HepG2 (cell line): ENCODE measurements around the gene RAD54L. TPM values are rescaled to one million over a fixed set of nuclear protein-coding genes. Genes with fewer than 3 reads are reported as not detected.

Experiments used
- ATAC-seq: fragments of 200-7000 bp; cut with Tn5 transposase; 3 replicates; pipeline ENCODE4 v1.9.1; 2020; ENCODE audit warnings: mild to moderate bottlenecking, moderate library complexity
- BruUV-seq: library from RNA; stranded (reverse); fragments of 400-500 nt; replicated peaks from 2 replicates; lab custom pipeline; 2021; lab: Mats Ljungman, UMichigan
- CTCF ChIA-PET: fragments of 300-600 bp; formaldehyde crosslinking; extraction: SDS; loops from one replicate; lab custom pipeline; 2021; ENCODE audit warnings: low total read pairs, inconsistent platforms, low intra/inter-chr PET ratio; lab: Yijun Ruan, JAX
- POLR2A ChIA-PET: fragments of 350-600 bp; sonication (Branson Sonifier 250); formaldehyde crosslinking; loops from one replicate; lab custom pipeline; 2020; ENCODE audit warnings: antibody characterized with exemption, inconsistent platforms; lab: Yijun Ruan, JAX
- DNase-seq: peaks from one replicate; pipeline ENCODE4 v3.0.0-alpha.2; 2015; ENCODE audit warnings: low spot score
- FAIRE-seq: peaks from 3 replicates; lab custom pipeline; 2011; peaks lifted over from hg19 to GRCh38; lab: Jason Lieb, UNC
- H2AFZ ChIP-seq: one replicate; pipeline ENCODE4 v1.6.1; 2011; ENCODE audit warnings: low read length, inconsistent platforms
- H3K27ac ChIP-seq: fragments of 300-600 bp; 3 replicates; pipeline ENCODE4 v1.8.0; 2011; ENCODE audit warnings: mixed run types, mild to moderate bottlenecking, mixed read lengths, low read length, inconsistent platforms; ENCODE audit not compliant: insufficient read depth; ENCODE audit errors: extremely low read length
- H3K27me3 ChIP-seq, 2 experiments: fragments of 200-600 bp in 1 of 2; 2 replicates in 1 of 2; 3 replicates in 1 of 2; pipeline versions ENCODE4 v1.6.0 to v1.8.0; 2011; ENCODE audit warnings: low read length in 2 of 2, mild to moderate bottlenecking in 2 of 2, moderate library complexity in 2 of 2, inconsistent platforms in 1 of 2; ENCODE audit not compliant: insufficient read depth in 2 of 2, control insufficient read depth in 1 of 2
- H3K36me3 ChIP-seq, 2 experiments: fragments of 200-600 bp in 1 of 2; replicated peaks in 1 of 2; 2 replicates in 1 of 2; 3 replicates in 1 of 2; pipeline versions ENCODE4 v1.5.1 to v1.8.0; 2011; ENCODE audit warnings: low read length in 2 of 2, inconsistent platforms in 1 of 2; ENCODE audit not compliant: insufficient read depth in 2 of 2, control insufficient read depth in 1 of 2
- H3K4me1 ChIP-seq: 2 replicates; pipeline ENCODE4 v1.5.1; 2012; ENCODE audit warnings: low read length, inconsistent platforms; ENCODE audit not compliant: insufficient read depth
- H3K4me2 ChIP-seq: 2 replicates; pipeline ENCODE4 v1.6.0; 2011; ENCODE audit warnings: low read depth, low read length, inconsistent platforms
- H3K4me3 ChIP-seq, 3 experiments: fragments of 200-600 bp in 1 of 3; sonication (generic), shearing (Covaris generic) in 1 of 3; replicated peaks in 1 of 3; 2 replicates each; pipeline ENCODE4 v1.5.1; 2011 to 2016; ENCODE audit warnings: low read length in 3 of 3, inconsistent platforms in 2 of 3, low read depth in 2 of 3, mild to moderate bottlenecking in 2 of 3, control low read depth in 1 of 3, mixed read lengths in 1 of 3; ENCODE audit not compliant: insufficient read depth in 1 of 3
- H3K79me2 ChIP-seq: one replicate; pipeline ENCODE4 v1.6.1; 2011; ENCODE audit warnings: low read length, inconsistent platforms; ENCODE audit not compliant: insufficient read depth
- H3K9ac ChIP-seq: 2 replicates; pipeline ENCODE4 v1.6.0; 2011; ENCODE audit warnings: mild to moderate bottlenecking, low read depth, low read length, inconsistent platforms; ENCODE audit not compliant: insufficient read depth
- H3K9me3 ChIP-seq: 2 replicates; pipeline ENCODE4 v1.5.1; 2012; ENCODE audit warnings: mild to moderate bottlenecking, low read length
- H4K20me1 ChIP-seq: 2 replicates; pipeline ENCODE4 v1.6.0; 2011; ENCODE audit warnings: inconsistent platforms, mild to moderate bottlenecking, low read length, moderate library complexity; ENCODE audit not compliant: insufficient read depth
- AGO2 ChIP-seq: fragments of 200-400 bp; formaldehyde crosslinking; optimal IDR thresholded peaks from 2 replicates; pipeline ENCODE3; 2017; ENCODE audit warnings: mild to moderate bottlenecking, low read depth, low read length, moderate library complexity
- ATF7-NPFF ChIP-seq: sonication (generic); formaldehyde crosslinking; IDR thresholded peaks from 2 replicates; pipeline ENCODE4 v1.8.1; 2023; ENCODE audit warnings: mild to moderate bottlenecking, low read depth, missing genetic modification reagents, moderate library complexity
- BCL6 ChIP-seq: IDR thresholded peaks from 2 replicates; pipeline ENCODE4 v1.6.1; 2016; ENCODE audit warnings: missing genetic modification reagents, missing compliant biosample characterization
- HNF4A ChIP-seq: sonication (generic); formaldehyde crosslinking; IDR thresholded peaks from 2 replicates; pipeline ENCODE4 v1.4.0; 2020; ENCODE audit warnings: missing genetic modification reagents
- NONO ChIP-seq, 2 experiments: fragments of 450-650 bp in 1 of 2; sonication (generic) in 1 of 2; formaldehyde crosslinking in 1 of 2; IDR thresholded peaks in 1 of 2; conservative IDR thresholded peaks in 1 of 2; 2 replicates each; pipeline versions ENCODE4 v1.6.1 to v1.8.0; 2017 to 2022; ENCODE audit warnings: mild to moderate bottlenecking in 1 of 2, missing genetic modification reagents in 1 of 2, moderate library complexity in 1 of 2
- POLR2A ChIP-seq, 2 experiments: IDR thresholded peaks; 2 replicates each; pipeline ENCODE4 v1.6.1; 2011; ENCODE audit warnings: low read depth in 2 of 2, low read length in 2 of 2, mild to moderate bottlenecking in 1 of 2, moderate library complexity in 1 of 2; ENCODE audit not compliant: insufficient read depth in 1 of 2
- POLR2AphosphoS5 ChIP-seq: IDR thresholded peaks from 2 replicates; pipeline ENCODE4 v1.6.1; 2012; ENCODE audit warnings: low read depth, low read length
- POLR2G ChIP-seq: fragments of 200-400 bp; formaldehyde crosslinking; IDR thresholded peaks from 2 replicates; pipeline ENCODE4 v1.6.1; 2018; ENCODE audit warnings: mild to moderate bottlenecking, low read depth, low read length, moderate library complexity
- RBM22 ChIP-seq: fragments of 200-400 bp; formaldehyde crosslinking; optimal IDR thresholded peaks from 2 replicates; pipeline ENCODE3; 2017; ENCODE audit warnings: mild to moderate bottlenecking, low read length, moderate library complexity
- SMC3 ChIP-seq: IDR thresholded peaks from 2 replicates; pipeline ENCODE4 v1.6.1; 2011; ENCODE audit warnings: low read length, improper control_type of control experiment
- ZMYM2 ChIP-seq: sonication (generic); formaldehyde crosslinking; IDR thresholded peaks from 2 replicates; pipeline ENCODE4 v1.8.0; 2022; ENCODE audit warnings: mild to moderate bottlenecking, missing genetic modification reagents
- ZNF501 ChIP-seq: sonication (generic); formaldehyde crosslinking; IDR thresholded peaks from 2 replicates; pipeline ENCODE4 v1.5.1; 2020; ENCODE audit warnings: mild to moderate bottlenecking, moderate library complexity, missing genetic modification reagents
- ZNF768 ChIP-seq: sonication (generic); formaldehyde crosslinking; IDR thresholded peaks from 2 replicates; pipeline ENCODE4 v1.4.0; 2020; ENCODE audit warnings: missing genetic modification reagents
- ZNF879 ChIP-seq: sonication (generic); formaldehyde crosslinking; IDR thresholded peaks from 2 replicates; pipeline ENCODE4 v1.8.1; 2023; ENCODE audit warnings: missing genetic modification reagents
- ZSCAN12 ChIP-seq: sonication (generic); formaldehyde crosslinking; IDR thresholded peaks from 2 replicates; pipeline ENCODE4 v1.9.0; 2021; ENCODE audit warnings: mild to moderate bottlenecking, missing genetic modification reagents
- WGBS: methylation state at CpG from one replicate; pipeline ENCODE4 v1.1.6; 2017; ENCODE audit warnings: low lambda C conversion rate; 5-methylcytosine and 5-hydroxymethylcytosine counted together
- in situ Hi-C: cut with HindIII; loops from 2 replicates; pipeline ENCODE4 v1.10.0; 2017; ENCODE audit warnings: low pct_unique_long_range_greater_than_20kb; ENCODE audit not compliant: extremely low pct_ligation_motif_present
- intact Hi-C: fragments of 100-400 bp; cut with micrococcal nuclease; formaldehyde crosslinking; loops from one replicate; pipeline ENCODE4 v1.10.0; 2022; ENCODE audit not compliant: unreplicated experiment
- polyA plus RNA-seq, 8 experiments: library from polyadenylated mRNA; depleted of rRNA in 3 of 8; stranded (reverse) in 7 of 8; unstranded in 1 of 8; fragments of >200 nt; fragmentation: Illumina TruSeq in 4 of 8; extraction: Trizol in 4 of 8; gene quantifications; 2 replicates each; pipeline versions ENCODE4 v1.2.1 to v1.2.3, GENCODE V29; 2011 to 2016; ENCODE audit warnings: low read depth in 4 of 8, missing spikeins in 1 of 8, mixed read lengths in 1 of 8; ENCODE audit not compliant: insufficient read depth in 1 of 8
- total RNA-seq, 5 experiments: library from RNA; depleted of rRNA; stranded (reverse); fragments of >200 nt; fragmentation: Illumina TruSeq; extraction: Trizol; gene quantifications; 2 replicates each; pipeline ENCODE4 v1.2.3, GENCODE V29; 2016; ENCODE audit warnings: low read depth in 1 of 5

The RAD54L gene
- total and polyA plus RNA-seq, 2 of the 13 experiments (the other 11 are each of a cell fraction or from before 2014, with no cell fraction given) = 10.2 to 30.0 TPM

DNA sequence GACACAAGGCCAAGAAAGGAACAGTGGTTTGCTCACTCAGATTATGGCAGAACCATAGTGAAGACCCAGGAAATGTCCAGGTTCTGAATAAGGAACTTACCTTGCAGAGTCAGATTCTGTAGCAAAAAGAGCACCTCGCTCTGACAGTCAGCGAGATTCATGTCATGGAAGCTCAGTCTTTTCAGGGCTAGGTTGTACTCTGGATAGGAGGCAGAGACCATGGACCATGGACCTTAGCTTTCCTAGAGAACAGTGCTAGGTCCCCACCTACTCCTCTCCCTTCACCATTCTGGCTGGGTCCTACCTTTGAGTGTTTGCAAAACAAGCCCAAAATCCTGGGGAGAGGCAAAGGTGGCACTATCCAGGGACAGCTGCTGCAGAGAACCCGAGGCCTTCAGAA, 32.5 kb downstream of the RAD54L start:
- TF ChIP-seq ZMYM2 (CRISPR knock-in tag) = no peak
- TF ChIP-seq ATF7-NPFF = no peak
- TF ChIP-seq HNF4A (CRISPR knock-in tag) = peak; percentile 56
- TF ChIP-seq BCL6 (CRISPR knock-in tag) = peak; percentile 55; the same call in 1 of the 2 replicates
- TF ChIP-seq POLR2A (IDR thresholded peaks at IDR 0.05; ENCODE audit: insufficient read depth in 1 of 2, low read depth in 2 of 2, low read length in 2 of 2) = peak in 1 of 2 experiments; percentile 22; a peak in 1 of 4 replicates
- no peak for TF ChIP-seq ZSCAN12 (CRISPR knock-in tag)
- TF ChIP-seq POLR2AphosphoS5 = 0 out of 2 replicates have a peak, but pooled peaks have one; percentile 22
- peak; percentile 19; the same call in 1 of the 2 replicates for TF ChIP-seq POLR2G
- TF ChIP-seq RBM22 = peak; percentile 43
- ATAC-seq (peak; percentile 37), FAIRE-seq (peak; percentile 18), DNase-seq (no peak)
- Histone ChIP-seq H3K79me2 (no peaks in the 10 kb centered on the region), H3K9me3 (no peaks in the 10 kb centered on the region), H3K4me1 (peaks cover 13% of the 10 kb centered on the region), H2AFZ (no peak overlapping the region), H3K27me3 (no peaks in the 10 kb centered on the region), H3K4me3 (no peak overlapping the region), H3K27ac (peak overlapping the region; percentile 20), H4K20me1 (no peaks in the 10 kb centered on the region), H3K4me2 (no peak overlapping the region), H3K9ac (no peak overlapping the region), H3K36me3 (peaks cover 15 to 64% of the 10 kb centered on the region in 2 experiments)
- CTCF ChIA-PET = no interaction called here
- no TSS peak for BruUV-seq
- 100% methylated on average over 3 of the region's 3 CpGs for WGBS
- in situ Hi-C loops (no loop called here), intact Hi-C loops (no loop called here)
- POLR2A ChIA-PET = no interaction called here

DNA sequence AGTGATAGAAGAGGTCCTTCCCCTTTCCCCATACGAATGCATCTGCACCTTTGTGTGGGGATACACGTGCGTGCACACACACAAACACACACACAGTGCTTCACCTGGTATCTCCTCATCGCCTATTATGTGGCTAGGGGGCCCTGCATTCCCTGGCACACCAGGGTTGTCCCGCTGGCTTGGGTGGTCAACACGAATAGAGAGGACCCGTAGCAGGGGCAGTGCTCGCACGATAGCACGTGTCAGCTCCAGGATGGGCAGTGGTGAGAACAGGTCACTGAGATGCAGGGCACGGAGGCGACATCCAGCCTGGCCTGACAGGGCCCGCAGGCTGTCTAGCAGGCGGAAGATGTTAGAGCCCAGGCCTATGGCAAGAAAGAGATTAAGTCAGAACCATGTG, 33.5 kb downstream of the RAD54L start:
- intact Hi-C loops = no loop called here
- CTCF ChIA-PET = no interaction called here
- POLR2A ChIA-PET = no interaction called here
- TF ChIP-seq SMC3 (no peak), RBM22 (peak; percentile 84), ZNF501 (no peak), ZNF768 (peak; percentile 23; the same call in 1 of the 2 replicates), POLR2A (IDR thresholded peaks at IDR 0.05; ENCODE audit: insufficient read depth in 1 of 2, low read depth in 2 of 2, low read length in 2 of 2) (0 out of 4 replicates have a peak, but pooled peaks of 1 of the 2 experiments have one; percentile 15), AGO2 (peak; percentile 74), NONO (IDR thresholded peaks at IDR 0.05) (no peak), NONO (CRISPR knock-in tag; conservative IDR thresholded peaks at IDR 0.05) (0 out of 2 replicates have a peak, but pooled peaks have one; percentile 31), ZNF879 (no peak)
- in situ Hi-C loops = no loop called here
- Histone ChIP-seq H3K27me3 (no peaks in the 10 kb centered on the region), H3K9me3 (no peaks in the 10 kb centered on the region), H3K4me3 (no peak overlapping the region), H2AFZ (no peak overlapping the region), H3K79me2 (no peaks in the 10 kb centered on the region), H3K4me2 (no peak overlapping the region), H3K27ac (no peak overlapping the region), H3K9ac (no peak overlapping the region), H3K4me1 (peaks cover 13% of the 10 kb centered on the region), H4K20me1 (no peaks in the 10 kb centered on the region), H3K36me3 (peaks cover 22 to 64% of the 10 kb centered on the region in 2 experiments)
- no TSS peak for BruUV-seq
- no peak for FAIRE-seq
- no peak for DNase-seq
- ATAC-seq = no peak
- WGBS = over 99% methylated on average over 13 of the region's 14 CpGs
